Tongue (tissue), 2 donors: ENCODE data around the gene AKAP13. TPM values are rescaled to one million over a fixed set of nuclear protein-coding genes. Genes with fewer than 3 reads are reported as not detected.
"Not testable (repeated sequence)": the region's sequence is repeated elsewhere in the genome, so short reads cannot be mapped to it uniquely, and the experiment has no call there.

Experiments used
- DNase-seq: peaks from one replicate; pipeline ENCODE4 v3.0.0-alpha.2; 2015
- total RNA-seq: library from RNA; depleted of rRNA; stranded (reverse); fragments of >200 nt; gene quantifications from one replicate; pipeline ENCODE4 v1.2.3, GENCODE V29; 2014

The AKAP13 gene
- total RNA-seq, 1 donor from 2014 or later: 192 TPM

DNA sequence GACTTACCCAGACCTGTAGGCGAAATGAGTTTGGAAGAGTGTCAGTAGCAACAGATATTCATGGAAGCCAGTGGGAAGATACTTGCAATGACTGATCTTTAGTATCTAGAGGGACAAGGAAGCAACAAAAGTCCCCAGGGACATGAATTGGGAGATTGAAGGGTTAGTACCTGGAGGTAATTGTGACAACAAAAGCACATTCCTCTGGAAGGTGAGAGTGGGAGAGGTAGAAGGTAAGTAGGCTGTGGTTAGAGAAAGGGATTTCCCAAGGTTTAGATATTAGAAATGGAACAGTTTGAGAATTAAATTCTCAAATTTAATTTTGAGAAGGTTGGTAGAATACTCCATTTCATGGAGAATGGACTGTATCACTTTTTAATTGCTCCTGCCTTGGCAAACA is 191.4 kb downstream of the AKAP13 start:
- no peak for DNase-seq

DNA sequence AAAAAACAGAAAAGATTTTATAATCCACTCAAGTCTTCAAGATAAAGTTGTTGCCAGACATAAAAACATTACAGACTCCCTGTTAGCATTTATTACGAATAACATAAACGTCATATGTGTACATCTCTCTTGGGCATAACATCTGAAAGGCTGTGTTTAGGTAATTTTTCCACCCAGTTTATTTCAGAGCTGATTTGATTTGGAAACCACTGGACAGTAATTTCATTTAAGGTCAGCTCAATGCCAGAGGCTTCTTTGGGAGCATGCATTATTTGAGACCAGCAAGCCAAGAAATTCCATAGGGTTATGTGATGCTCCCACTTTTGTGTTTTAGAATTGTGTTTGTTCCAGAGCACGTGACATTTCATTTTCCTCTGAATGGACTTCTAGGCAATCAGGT is 196.0 kb downstream of the AKAP13 start:
- no peak for DNase-seq

DNA sequence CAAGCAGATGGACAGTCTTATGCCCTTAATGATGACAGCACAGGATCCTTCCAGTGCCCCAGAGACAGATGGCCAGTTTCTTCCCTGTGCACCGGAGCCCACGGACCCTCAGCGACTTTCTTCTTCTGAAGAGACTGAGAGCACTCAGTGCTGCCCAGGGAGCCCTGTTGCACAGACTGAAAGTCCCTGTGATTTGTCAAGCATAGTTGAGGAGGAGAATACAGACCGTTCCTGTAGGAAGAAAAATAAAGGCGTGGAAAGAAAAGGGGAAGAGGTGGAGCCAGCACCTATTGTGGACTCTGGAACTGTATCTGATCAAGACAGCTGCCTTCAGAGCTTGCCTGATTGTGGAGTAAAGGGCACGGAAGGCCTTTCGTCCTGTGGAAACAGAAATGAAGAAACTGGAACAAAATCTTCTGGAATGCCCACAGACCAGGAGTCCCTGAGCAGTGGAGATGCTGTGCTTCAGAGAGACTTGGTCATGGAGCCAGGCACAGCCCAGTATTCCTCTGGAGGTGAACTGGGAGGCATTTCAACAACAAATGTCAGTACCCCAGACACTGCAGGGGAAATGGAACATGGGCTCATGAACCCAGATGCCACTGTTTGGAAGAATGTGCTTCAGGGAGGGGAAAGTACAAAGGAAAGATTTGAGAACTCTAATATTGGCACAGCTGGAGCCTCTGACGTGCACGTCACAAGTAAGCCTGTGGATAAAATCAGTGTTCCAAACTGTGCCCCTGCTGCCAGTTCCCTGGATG is 198.7 kb downstream of the AKAP13 start:
- DNase-seq: peak; percentile 50

DNA sequence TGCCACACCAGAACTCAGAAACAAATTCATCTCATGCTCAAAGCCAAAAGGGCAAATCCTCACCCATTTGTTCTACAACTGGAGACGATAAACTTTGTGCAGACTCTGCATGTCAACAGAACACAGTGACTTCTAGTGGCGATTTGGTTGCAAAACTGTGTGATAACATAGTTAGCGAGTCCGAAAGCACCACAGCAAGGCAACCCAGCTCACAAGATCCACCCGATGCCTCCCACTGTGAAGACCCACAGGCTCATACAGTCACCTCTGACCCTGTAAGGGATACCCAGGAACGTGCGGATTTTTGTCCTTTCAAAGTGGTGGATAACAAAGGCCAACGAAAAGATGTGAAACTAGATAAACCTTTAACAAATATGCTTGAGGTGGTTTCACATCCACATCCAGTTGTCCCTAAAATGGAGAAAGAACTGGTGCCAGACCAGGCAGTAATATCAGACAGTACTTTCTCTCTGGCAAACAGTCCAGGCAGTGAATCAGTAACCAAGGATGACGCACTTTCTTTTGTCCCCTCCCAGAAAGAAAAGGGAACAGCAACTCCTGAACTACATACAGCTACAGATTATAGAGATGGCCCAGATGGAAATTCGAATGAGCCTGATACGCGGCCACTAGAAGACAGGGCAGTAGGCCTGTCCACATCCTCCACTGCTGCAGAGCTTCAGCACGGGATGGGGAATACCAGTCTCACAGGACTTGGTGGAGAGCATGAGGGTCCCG is 199.7 kb downstream of the AKAP13 start:
- no peak for DNase-seq

DNA sequence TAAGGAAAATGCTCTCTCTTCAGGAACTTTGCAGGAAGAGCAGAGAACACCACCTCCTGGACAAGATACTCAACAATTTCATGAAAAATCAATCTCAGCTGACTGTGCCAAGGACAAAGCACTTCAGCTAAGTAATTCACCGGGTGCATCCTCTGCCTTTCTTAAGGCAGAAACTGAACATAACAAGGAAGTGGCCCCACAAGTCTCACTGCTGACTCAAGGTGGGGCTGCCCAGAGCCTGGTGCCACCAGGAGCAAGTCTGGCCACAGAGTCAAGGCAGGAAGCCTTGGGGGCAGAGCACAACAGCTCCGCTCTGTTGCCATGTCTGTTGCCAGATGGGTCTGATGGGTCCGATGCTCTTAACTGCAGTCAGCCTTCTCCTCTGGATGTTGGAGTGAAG is 200.5 kb downstream of the AKAP13 start:
- no peak for DNase-seq

DNA sequence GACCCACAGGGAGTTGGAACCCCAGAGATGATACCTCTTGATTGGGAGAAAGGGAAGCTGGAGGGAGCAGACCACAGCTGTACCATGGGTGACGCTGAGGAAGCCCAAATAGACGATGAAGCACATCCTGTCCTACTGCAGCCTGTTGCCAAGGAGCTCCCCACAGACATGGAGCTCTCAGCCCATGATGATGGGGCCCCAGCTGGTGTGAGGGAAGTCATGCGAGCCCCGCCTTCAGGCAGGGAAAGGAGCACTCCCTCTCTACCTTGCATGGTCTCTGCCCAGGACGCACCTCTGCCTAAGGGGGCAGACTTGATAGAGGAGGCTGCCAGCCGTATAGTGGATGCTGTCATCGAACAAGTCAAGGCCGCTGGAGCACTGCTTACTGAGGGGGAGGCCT is 201.1 kb downstream of the AKAP13 start:
- no peak for DNase-seq

DNA sequence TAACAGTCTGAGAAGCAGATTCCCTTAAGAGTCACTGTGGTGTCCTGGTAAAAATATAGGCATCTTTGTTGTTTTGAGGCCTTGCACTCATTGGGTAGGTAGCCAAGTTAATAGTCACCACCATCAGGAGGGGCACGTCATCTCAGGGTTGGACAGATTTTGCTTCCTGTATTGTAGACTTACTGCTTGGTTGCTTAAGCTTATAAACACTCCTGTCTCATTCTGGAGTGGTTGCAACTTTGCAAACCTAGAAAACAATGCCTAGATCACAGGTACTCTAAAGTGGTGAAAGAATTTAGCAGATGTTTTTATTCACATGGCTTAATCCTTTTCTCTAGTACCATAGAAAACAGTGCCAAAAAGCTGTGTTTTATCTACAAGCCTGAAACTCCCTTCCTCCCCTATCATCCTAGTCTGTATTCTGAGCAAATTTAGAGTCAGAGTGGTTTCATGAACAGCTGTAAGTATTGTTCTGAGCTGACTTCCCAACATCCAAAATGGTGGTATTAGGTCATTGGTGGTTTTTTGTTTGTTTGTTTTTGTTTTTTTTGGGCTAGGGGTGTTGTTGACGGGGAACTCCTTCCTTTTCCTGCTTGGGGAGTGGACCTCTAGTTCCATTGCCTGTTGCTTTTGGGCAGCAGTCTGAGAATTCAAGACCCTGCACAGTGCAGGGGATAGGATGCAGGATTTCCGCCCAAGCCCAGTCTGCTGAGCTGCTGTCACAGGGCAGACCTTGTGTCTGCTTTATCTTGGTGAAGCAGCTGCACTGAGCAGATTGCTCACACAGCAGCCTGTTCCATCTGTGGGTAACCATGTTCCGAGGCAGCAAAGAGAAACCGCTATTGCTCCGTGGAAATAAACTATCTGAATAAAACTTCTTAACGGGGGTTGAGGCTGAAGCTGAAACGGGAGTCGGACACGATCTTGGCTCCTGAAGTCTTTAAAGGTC is 202.0 kb downstream of the AKAP13 start:
- DNase-seq: peak; percentile 85

DNA sequence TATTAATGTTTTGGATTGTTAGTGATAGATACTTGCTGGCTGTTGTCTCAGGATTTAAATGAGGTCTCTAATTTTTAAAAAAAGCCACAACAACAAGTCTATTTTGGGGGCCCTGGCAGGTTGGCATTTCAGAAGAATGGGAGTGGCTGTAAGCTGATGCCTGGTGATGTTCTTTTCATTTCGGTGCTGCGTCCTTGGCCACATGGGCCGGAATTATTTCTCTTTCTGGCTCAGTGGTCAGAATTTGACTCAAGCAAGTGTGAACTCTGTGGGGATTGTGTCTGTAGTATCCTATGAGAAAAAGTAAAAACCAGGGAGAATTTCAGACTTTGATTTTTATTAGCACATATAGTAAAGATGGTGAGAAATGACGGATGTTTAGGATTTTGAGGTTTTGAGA is 203.0 kb downstream of the AKAP13 start:
- DNase-seq: peak; percentile 58

DNA sequence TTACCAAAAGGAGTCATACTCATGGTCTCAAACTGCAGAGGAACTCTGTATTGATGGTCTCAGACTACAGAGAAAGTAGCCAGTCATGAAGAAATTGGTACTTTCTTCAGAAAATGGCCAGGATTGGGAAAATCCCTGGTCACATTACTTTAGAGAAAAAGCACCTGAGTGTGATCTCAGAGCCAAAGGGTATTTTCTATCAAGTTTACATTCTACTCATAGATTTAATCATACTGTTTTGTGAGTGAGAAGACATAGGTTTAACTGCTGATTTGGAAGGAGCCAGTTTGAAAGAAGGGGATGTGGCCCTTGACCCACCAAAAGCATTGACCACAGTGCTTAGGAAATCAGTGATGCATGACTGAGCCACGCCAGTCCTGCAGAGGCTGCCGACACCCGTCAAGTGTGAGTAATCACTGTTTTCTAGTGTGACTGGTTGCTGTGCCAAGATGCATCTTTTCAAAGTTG is 203.6 kb downstream of the AKAP13 start:
- no peak for DNase-seq

DNA sequence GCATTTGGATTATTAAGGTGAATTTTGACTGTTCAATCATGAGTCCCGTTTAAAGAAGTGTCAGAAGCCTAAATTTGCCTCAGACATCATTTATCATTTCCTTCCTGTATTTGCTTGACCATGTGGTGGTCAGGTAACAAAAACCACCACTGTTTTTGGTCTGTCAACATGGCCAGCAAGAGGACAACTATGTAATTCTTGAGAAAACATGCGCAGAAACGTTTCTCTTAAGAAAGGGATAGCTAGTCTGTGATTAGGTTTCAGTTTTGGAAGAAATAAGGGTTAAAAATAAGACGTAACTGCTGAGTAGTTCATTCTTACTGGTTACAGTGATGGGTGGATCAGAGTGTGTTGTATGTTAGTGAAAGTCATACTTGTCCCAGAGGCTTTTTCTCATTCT is 204.5 kb downstream of the AKAP13 start:
- no peak for DNase-seq

DNA sequence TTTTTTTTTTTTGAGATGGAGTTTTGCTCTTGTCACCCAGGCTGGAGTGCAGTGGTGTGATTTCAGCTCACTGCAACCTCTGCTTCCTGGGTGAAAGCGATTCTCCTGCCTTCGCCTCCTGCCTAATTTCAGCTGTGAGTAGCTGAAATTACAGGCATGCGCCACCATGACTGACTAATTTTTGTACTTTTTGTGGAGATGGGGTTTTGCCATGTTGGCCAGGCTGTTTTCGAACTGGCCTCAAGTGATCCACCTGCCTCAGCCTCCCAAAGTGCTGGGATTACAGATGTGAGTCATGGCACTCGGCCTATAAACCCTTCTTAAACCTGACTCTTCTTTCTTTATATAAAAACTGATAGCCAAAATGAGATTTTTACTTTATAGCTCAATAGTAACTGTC is 205.8 kb downstream of the AKAP13 start:
- not testable (repeated sequence) for DNase-seq

DNA sequence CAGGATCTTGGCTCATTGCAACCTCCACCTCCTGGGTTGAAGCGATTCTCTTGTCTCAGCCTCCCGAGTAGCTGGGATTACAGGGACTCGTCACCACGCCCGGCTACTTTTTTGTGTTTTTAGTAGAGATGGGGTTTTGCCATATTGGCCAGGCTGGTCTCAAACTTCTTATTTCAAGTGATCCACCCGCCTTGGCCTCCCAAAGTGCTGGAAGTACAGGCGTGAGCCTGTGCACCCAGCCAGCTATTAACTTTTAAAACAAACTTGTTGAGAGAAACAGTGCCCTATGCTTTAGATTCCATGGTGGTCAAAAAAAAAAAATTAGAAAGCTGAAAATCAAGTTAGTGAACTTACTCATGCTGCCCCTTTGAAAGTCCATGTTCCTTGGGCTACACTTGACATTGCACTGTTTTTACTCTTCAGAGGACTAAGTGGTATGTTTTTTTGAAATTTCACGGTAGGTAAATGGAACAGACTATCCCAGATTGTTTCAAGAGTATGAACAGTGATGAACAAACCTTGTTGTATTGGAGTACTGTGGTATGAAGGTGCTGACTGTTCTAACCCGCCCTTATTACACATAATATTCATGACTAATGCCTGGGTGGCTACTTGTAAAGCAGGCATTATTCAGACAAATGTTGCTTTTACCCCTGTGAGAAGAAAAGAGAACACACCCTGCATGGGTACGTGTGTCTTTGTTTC is 207.5 kb downstream of the AKAP13 start:
- DNase-seq: no peak

DNA sequence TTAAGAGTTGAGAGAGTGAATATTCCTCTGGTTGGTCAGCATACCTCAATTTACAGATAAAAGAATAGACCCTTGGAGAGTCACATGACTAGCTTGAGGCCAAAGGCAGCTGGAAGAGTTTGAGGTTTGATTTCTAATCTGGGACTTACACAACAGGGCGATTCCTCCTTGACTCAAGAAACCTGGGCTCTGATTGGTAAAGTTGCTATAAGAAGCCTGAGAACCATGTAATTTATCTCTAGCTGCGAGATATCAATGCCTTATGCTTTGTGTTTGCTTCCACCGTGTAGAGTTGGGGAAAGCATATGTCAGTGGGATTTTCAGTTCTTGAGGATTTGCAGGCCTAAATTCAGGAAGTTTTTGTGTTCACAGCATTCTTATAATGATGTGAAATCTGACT is 208.3 kb downstream of the AKAP13 start:
- peak; percentile 62 for DNase-seq

DNA sequence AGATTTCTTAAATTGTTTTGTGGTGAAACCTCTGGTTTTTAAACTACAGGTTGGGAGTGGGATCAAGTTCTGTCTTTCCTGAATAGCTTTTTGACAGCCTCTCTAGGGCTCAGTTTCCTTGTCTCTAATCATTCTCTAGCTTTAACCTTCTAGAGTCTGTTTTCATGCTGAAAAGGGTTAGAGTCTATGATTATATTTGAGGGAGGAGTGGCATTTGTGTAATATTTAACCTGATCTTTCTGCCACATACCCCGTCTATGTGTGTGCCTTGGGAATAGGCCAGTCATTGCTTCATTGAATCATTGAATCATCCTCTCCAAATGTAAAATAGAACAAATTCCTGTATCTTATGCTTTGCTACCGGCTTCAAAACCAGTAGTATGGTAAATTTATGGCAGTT is 209.4 kb downstream of the AKAP13 start:
- no peak for DNase-seq

DNA sequence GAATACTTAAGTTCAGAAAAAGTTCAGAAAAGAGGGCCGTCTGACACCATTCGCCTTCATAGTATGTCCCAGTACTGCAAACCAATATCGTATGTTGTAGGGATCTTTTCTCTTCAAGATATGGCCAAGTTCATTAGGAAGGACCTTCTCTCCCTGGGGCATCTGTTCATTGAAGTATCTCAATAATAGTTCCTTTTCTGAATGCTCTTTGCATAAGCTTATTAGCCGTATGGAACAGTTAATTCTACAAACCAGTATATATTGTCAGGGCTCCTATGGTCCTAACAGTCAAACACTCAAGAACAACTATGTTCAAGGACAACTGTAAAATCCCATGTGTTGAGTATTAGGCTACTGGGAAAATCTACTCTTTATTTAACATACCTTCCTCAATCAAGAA is 211.2 kb downstream of the AKAP13 start:
- DNase-seq: no peak

DNA sequence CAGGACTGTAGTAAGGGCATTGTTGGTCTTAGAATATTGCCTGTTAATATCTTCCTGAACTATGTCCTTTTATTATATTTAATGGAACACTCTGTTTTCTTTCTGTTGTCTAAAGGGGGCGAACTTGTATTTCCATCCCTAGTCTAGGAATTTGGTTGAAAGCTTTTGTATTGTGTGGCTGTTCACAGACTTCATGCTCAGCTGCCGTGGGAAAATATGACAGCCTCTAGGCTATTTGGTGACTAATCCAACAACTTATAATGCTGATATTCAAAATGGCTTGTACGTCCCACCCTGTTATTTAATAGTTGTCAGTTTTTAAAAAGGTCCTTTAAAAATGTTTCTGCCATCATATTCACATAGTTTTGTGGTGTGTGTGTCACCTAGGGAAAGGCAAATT is 211.7 kb downstream of the AKAP13 start:
- DNase-seq: peak; percentile 88

DNA sequence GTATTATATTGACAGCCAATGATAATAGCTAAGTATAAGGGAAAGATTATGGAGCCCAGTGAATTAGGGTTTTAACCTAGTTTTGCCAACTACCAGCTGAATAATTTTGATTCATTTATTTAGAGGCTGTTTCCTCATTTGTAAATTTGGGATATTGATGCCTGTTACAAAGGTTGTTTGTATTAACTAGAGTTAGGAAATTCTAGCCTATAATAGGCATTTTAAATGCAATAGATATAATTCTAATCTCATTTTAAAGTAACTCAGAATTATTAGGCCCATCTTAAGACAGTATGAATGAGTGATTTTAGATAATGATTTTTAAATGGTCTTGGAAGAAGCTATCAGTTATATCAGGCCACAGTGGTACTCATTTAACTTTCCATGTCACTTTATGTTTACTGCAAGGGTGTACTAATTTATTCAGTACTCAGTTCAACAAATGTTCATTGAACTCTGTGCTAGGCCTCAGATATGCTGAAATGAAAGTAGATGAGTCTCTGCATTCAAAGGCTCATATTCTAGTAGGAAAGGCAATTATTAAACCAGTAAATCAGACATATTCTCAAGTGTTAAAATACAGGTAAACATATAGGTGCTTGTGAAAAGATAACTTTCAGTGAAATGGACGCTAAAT is 213.5 kb downstream of the AKAP13 start:
- DNase-seq: no peak

DNA sequence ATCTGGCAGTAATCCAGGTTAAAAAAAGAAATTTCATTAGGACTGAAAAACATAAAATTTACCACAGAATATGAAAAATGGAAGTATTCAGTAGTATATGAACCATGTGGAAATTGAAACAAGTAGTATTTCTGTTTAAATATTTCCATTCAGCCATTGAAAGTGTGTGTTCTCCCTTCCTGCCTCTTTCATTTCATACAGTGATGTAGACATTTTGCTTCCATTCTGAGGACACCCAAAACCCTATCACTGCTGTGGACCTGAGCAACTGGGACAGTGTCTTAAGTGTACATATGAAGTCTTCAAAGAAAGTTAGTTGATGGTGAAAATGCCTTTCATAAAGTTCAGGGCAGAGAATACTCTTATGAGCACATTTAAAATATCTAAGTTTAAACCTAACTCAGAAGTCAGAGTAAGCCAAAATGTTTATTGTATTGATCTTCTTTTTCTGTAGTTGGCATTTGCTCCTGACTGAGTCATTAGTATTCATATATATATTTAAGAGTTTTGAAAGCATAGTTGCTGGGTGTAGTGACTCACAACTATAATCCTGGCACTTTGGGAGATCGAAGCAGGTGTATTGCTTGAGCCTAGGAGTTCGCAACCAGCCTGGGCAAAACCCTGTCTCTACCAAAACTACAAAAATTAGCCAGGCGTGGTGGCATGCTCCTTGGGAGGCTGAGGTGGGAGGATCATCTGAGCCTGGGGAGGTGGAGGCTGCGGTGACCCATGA is 215.6 kb downstream of the AKAP13 start:
- DNase-seq: no peak

DNA sequence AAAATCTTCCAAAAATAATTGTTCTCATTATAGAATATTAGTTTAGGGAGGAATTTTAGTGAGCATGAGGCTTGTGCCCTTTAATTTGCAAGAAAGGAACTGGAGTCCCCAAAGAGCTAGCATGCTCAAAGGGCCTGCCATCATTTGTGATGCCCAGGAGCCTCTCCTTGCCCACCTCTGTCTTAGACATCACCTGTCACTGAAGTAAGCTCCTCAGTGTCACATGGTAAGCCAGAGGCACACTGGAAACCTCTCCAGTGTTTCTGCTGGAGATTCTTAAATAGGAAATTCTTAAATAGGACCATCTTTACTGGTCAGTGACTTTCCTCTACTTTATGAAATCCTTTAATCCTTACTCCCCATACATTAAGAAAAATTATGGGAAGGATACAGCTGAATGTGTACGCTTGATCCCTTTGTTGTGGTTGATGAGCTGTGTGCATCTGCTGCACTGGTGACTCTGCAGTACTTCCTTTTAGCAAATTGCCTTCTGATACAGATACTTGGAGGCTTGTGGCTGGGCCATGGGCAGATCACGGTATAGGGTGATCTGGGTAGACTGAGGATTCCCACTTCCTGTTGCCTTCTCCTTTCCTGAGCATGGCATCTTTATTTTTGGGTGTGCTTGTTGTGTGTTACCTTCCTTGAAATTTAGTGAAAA is 216.9 kb downstream of the AKAP13 start:
- no peak for DNase-seq

DNA sequence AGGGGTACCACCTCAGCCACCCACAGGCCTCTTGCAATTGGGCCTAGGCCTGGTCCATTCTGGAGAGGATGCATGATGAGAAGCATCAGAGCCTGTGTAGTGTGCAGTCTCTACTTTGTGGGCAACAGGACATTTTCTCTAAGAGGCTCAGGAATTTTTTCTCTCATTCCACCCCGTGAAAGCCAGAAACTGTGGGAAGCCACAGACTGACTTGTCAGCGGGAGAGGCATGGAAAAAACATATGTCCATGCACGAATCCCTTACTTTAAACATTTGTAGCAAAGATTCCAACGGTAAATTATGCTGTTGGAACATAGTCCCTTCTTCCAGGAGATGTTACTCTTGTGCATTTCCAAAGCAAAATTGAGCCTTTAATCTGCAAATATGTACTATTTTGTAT is 217.8 kb downstream of the AKAP13 start:
- DNase-seq: peak; percentile 49
